ENCODE data around the gene PPP1R3G. TPM values are rescaled to one million over a fixed set of nuclear protein-coding genes. Genes with fewer than 3 reads are reported as not detected.

PPP1R3G gene
- total and polyA plus RNA-seq, 2 of the 4 experiments (the other 2 are of a cell fraction): 0.10 to 0.18 TPM

DNA sequence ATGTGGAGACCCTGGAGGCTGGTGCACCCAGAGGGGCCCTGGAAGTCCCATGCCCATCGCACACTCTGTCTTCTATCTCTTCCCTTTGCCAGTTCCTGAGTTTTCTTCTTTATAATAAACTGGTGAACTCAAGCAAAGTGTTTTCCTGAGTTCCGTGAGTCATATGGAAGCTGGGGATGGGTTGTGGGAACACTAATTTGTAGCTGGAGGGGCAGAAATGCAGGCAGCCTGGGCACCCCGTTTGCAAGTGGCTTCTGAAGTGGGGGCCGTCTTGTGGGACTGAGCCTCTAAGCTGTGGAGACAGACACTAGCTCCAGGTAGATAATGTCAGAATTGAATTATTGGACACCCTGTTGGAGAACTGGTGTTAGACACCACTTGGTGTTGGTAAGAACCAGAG, 3.2 kb upstream of the PPP1R3G start:
- no peaks in the 10 kb centered on the region for H4K20me1 ChIP-seq (ENCODE audit: insufficient read depth, low read length)
- intact Hi-C loops (cut with micrococcal nuclease): no loop called here
- peaks cover 12% of the 10 kb centered on the region for H3K27me3 ChIP-seq (ENCODE audit: control insufficient read depth, insufficient read depth, low read length)
- H3K9me3 ChIP-seq (ENCODE audit: control insufficient read depth, insufficient read depth, low read length): no peaks in the 10 kb centered on the region; the same call in 1 of the 2 replicates
- H2BK5ac ChIP-seq (ENCODE audit: low read depth, low read length, poor library complexity, severe bottlenecking): peak overlapping the region; percentile 37
- H2AK5ac ChIP-seq (ENCODE audit: low read depth, low read length): peak overlapping the region; percentile 66
- no peak overlapping the region for H4K5ac ChIP-seq (ENCODE audit: low read depth, low read length)
- no peak overlapping the region for H3K56ac ChIP-seq (ENCODE audit: extremely low read depth, insufficient read depth, low read length)
- H4K8ac ChIP-seq (ENCODE audit: low read depth in 2 of 2, low read length in 2 of 2): peak overlapping the region; percentile 27 to 51; a peak in 2 of 4 replicates
- no peak overlapping the region for H3K14ac ChIP-seq (replicated peaks; ENCODE audit: low read depth, low read length)
- H3K4me2 ChIP-seq (ENCODE audit: low read depth, low read length): no peak overlapping the region
- peak overlapping the region; percentile 23 for H2AK9ac ChIP-seq (replicated peaks; ENCODE audit: low read depth, low read length, poor library complexity)
- ATAC-seq (ENCODE audit: low read depth): no peak
- ChIA-PET CTCF (no interaction called here), POLR2A (ENCODE audit: unreplicated experiment) (interaction anchor here (0.6 kb wide), 1 partner anchor 62 kb away, joined by 3 read pairs; no protein-coding TSS in a partner anchor)
- H3K4me3 ChIP-seq (ENCODE audit: insufficient read depth, low read depth, low read length): no peak overlapping the region
- no peak overlapping the region for H3K18ac ChIP-seq (ENCODE audit: low read depth, low read length)
- peaks cover 12% of the 10 kb centered on the region for H3K4me1 ChIP-seq (ENCODE audit: control insufficient read depth, insufficient read depth, low read length)
- peak overlapping the region; percentile 71 for H2BK120ac ChIP-seq (ENCODE audit: low read depth, low read length)
- DNase-seq: peak; percentile 31
- peak overlapping the region; percentile 43; the same call in 1 of the 2 replicates for H3K4ac ChIP-seq (ENCODE audit: low read depth, low read length)
- H2BK15ac ChIP-seq (ENCODE audit: low read depth, low read length): peak overlapping the region; percentile 89
- no peak for TF ChIP-seq FOS (IDR thresholded peaks at IDR 0.05; ENCODE audit: low read depth, low read length)
- no peak for TF ChIP-seq RFX5 (IDR thresholded peaks at IDR 0.05; ENCODE audit: low read depth, low read length)
- TF ChIP-seq NFE2L2 (IDR thresholded peaks at IDR 0.05; ENCODE audit: low read depth, low read length): no peak
- no peak for TF ChIP-seq RAD21 (IDR thresholded peaks at IDR 0.05; ENCODE audit: low read length)
- TF ChIP-seq, protein P1, sequence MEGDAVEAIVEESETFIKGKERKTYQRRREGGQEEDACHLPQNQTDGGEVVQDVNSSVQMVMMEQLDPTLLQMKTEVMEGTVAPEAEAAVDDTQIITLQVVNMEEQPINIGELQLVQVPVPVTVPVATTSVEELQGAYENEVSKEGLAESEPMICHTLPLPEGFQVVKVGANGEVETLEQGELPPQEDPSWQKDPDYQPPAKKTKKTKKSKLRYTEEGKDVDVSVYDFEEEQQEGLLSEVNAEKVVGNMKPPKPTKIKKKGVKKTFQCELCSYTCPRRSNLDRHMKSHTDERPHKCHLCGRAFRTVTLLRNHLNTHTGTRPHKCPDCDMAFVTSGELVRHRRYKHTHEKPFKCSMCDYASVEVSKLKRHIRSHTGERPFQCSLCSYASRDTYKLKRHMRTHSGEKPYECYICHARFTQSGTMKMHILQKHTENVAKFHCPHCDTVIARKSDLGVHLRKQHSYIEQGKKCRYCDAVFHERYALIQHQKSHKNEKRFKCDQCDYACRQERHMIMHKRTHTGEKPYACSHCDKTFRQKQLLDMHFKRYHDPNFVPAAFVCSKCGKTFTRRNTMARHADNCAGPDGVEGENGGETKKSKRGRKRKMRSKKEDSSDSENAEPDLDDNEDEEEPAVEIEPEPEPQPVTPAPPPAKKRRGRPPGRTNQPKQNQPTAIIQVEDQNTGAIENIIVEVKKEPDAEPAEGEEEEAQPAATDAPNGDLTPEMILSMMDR (conservative IDR thresholded peaks at IDR 0.05; ENCODE audit: low read depth, low read length): no peak
- peaks cover 5% of the 10 kb centered on the region; the same call in 1 of the 2 replicates for H3K9me1 ChIP-seq (ENCODE audit: insufficient read depth, low read length)
- WGBS, 2 experiments (ENCODE audit: extremely low coverage in 2 of 2, insufficient read length in 1 of 2): 88% methylated on average over 2 of the region's 4 CpGs; no CpG with 5 or more reads in 1 of the 2 experiments
- no peaks in the 10 kb centered on the region for H3K36me3 ChIP-seq (ENCODE audit: control insufficient read depth, insufficient read depth, low read length)
- BruUV-seq (replicated peaks): no TSS peak
- H2BK20ac ChIP-seq (ENCODE audit: low read depth, low read length): peak overlapping the region; percentile 31; the same call in 1 of the 2 replicates
- no peak overlapping the region for H3K9ac ChIP-seq (ENCODE audit: low read depth, low read length)
- H4K91ac ChIP-seq (ENCODE audit: insufficient read depth, low read depth, low read length): peak overlapping the region; percentile 25; the same call in 1 of the 2 replicates
- H3K23ac ChIP-seq (ENCODE audit: low read depth, low read length): 0 out of 2 replicates have a peak overlapping the region, but pooled peaks have one; percentile 36
- H3K27ac ChIP-seq (ENCODE audit: insufficient read depth, low read length): no peak overlapping the region
- H3K79me1 ChIP-seq (ENCODE audit: low read depth in 1 of 2, low read length in 2 of 2): no peaks in the 10 kb centered on the region
- no peak overlapping the region for H2AFZ ChIP-seq (replicated peaks; ENCODE audit: low read length, poor library complexity)
- dilution Hi-C loops (cut with HindIII; ENCODE audit: low sequenced_read_pairs, unreplicated experiment): no loop called here
- in situ Hi-C loops (cut with MboI; ENCODE audit: low sequenced_read_pairs): no loop called here

Measured in IMR-90 (cell line).